Endothelial cell of umbilical vein (primary cell): ENCODE results near the gene TEKTIP1.

ENCODE experiments used
- EZH2 ChIP-seq: IDR thresholded peaks from 2 replicates; pipeline ENCODE4 v1.6.1; 2012; ENCODE audit warnings: borderline replicate concordance, low read depth, mild to moderate bottlenecking, moderate library complexity, low read length, inconsistent platforms; ENCODE audit not compliant: severe bottlenecking
- FOS ChIP-seq: IDR thresholded peaks from 2 replicates; pipeline ENCODE4 v1.6.1; 2011; ENCODE audit warnings: mild to moderate bottlenecking, low read length, moderate library complexity, borderline replicate concordance; ENCODE audit not compliant: insufficient read depth
- POLR2A ChIP-seq: IDR thresholded peaks from 2 replicates; pipeline ENCODE4 v1.6.1; 2012; ENCODE audit warnings: low read depth, mild to moderate bottlenecking, control low read depth, low read length
- TF ChIP-seq, protein P1 (sequence below), 2 donors: IDR thresholded peaks; 1 replicate in 1 of 2; 2 replicates in 1 of 2; pipeline ENCODE4 v1.5.1; 2011; ENCODE audit warnings: low read length in 2 of 2, mild to moderate bottlenecking in 2 of 2, moderate library complexity in 2 of 2, control low read depth in 1 of 2, inconsistent platforms in 1 of 2, low read depth in 1 of 2; ENCODE audit not compliant: insufficient read depth in 1 of 2; ENCODE audit errors: extremely low read depth in 1 of 2
- TF ChIP-seq, protein P2 (sequence below): IDR thresholded peaks from 2 replicates; pipeline ENCODE4 v1.6.1; 2011; ENCODE audit not compliant: insufficient read depth, insufficient read length

DNA sequence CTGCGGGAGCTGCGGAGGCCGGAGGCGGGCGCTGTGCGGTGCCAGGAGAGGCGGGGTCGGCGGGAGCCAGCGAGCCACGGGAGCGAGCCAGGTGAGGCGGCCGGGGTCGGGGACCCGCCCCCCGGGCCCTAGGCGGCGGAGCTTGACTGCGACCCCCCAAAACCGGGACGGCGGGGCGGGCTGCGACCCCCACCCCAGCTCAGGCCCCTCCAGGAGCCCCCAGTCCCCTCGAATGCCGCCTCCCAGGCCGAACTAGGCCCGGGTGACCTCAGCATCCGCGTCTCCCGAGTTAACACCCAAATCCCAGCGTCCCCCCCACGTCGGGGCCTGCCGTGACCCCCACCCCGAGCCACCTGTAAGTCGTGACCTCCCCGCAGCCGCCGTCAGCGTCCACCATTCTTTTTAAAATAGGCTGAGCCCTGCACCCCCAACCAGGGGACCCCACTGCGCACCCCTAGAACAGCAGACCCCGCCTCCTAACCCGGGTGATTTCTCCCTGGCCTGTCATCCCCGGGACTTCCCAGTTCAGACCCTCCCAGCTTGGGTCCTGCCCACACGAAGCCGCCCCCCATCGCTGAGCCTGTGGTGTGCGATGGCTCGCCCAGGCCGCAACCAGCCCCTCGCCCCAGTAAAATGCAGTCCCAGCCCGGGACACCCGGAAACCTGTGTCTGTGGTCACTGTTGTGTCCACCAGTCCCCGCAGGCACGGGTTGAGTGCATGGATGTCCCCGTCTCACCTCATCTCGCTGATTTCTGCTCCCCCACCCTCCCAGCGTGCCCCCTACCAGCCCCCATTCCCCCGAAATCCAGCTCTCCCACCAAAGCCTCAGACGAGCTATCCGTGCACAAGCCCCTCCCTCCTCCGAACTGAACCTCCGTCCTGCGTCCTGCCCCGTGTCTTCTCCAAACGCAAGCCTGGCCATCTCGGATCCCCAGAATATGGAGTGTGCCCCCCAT, 32.3 kb upstream of the TEKTIP1 start:
- TF ChIP-seq, protein P1, sequence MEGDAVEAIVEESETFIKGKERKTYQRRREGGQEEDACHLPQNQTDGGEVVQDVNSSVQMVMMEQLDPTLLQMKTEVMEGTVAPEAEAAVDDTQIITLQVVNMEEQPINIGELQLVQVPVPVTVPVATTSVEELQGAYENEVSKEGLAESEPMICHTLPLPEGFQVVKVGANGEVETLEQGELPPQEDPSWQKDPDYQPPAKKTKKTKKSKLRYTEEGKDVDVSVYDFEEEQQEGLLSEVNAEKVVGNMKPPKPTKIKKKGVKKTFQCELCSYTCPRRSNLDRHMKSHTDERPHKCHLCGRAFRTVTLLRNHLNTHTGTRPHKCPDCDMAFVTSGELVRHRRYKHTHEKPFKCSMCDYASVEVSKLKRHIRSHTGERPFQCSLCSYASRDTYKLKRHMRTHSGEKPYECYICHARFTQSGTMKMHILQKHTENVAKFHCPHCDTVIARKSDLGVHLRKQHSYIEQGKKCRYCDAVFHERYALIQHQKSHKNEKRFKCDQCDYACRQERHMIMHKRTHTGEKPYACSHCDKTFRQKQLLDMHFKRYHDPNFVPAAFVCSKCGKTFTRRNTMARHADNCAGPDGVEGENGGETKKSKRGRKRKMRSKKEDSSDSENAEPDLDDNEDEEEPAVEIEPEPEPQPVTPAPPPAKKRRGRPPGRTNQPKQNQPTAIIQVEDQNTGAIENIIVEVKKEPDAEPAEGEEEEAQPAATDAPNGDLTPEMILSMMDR (IDR thresholded peaks at IDR 0.05; ENCODE audit: extremely low read depth in 1 of 2, insufficient read depth in 1 of 2, low read depth in 1 of 2, low read length in 2 of 2) = no peak
- TF ChIP-seq POLR2A = no peak
- TF ChIP-seq FOS = no peak
- no peak for TF ChIP-seq EZH2
- TF ChIP-seq, protein P2, sequence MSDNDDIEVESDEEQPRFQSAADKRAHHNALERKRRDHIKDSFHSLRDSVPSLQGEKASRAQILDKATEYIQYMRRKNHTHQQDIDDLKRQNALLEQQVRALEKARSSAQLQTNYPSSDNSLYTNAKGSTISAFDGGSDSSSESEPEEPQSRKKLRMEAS = no peak
